PC-9 (cell line): Measurements from ENCODE around the gene TNFRSF9. TPM values are rescaled to one million over a fixed set of nuclear protein-coding genes. Genes with fewer than 3 reads are reported as not detected.

ENCODE experiments used
- BruUV-seq: library from RNA; stranded (reverse); fragments of 400-500 nt; replicated peaks from 2 replicates; lab custom pipeline; 2021; lab: Mats Ljungman, UMichigan
- CTCF ChIA-PET: fragments of 300-600 bp; sonication (Branson Sonifier 250); formaldehyde crosslinking; loops from one replicate; lab custom pipeline; 2022; ENCODE audit warnings: antibody characterized with exemption; lab: Charles Lee
- POLR2A ChIA-PET: fragments of 300-600 bp; sonication (Branson Sonifier 250); formaldehyde crosslinking; loops from one replicate; lab custom pipeline; 2022; ENCODE audit warnings: antibody characterized with exemption; ENCODE audit not compliant: unreplicated experiment; lab: Charles Lee
- DNase-seq, 2 experiments: peaks; one replicate each; pipeline versions ENCODE4 v3.0.0 to v3.0.0-alpha.2; 2015 to 2022; ENCODE audit warnings: mixed read lengths in 1 of 2
- H2AFZ ChIP-seq: fragments of 200-600 bp; sonication (generic); 2 replicates; pipeline ENCODE4 v1.8.1; 2017; ENCODE audit warnings: antibody characterized with exemption
- H3F3A ChIP-seq: fragments of 200-600 bp; sonication (generic); 2 replicates; pipeline ENCODE4 v1.8.1; 2017; ENCODE audit warnings: antibody characterized with exemption, mild to moderate bottlenecking, low read depth; ENCODE audit not compliant: insufficient read depth
- H3K27ac ChIP-seq: fragments of 200-600 bp; sonication (generic); 2 replicates; pipeline ENCODE4 v1.6.1; 2016; ENCODE audit warnings: mixed run types
- H3K27me3 ChIP-seq: fragments of 200-600 bp; sonication (generic); 2 replicates; pipeline ENCODE4 v1.6.1; 2016; ENCODE audit warnings: low read depth, mixed run types; ENCODE audit not compliant: insufficient read depth
- H3K36me3 ChIP-seq: fragments of 200-600 bp; sonication (generic); 2 replicates; pipeline ENCODE4 v1.6.1; 2016; ENCODE audit warnings: low read depth, mixed run types
- H3K4me1 ChIP-seq: fragments of 200-600 bp; sonication (generic); replicated peaks from 2 replicates; pipeline ENCODE4 v1.6.1; 2016; ENCODE audit warnings: mixed run types; ENCODE audit not compliant: insufficient read depth
- H3K4me2 ChIP-seq: fragments of 200-600 bp; sonication (generic); 2 replicates; pipeline ENCODE4 v1.6.1; 2017; ENCODE audit warnings: mixed run types
- H3K4me3 ChIP-seq: fragments of 200-600 bp; sonication (generic); 2 replicates; pipeline ENCODE4 v1.6.1; 2016; ENCODE audit warnings: mixed run types
- H3K79me2 ChIP-seq: fragments of 200-600 bp; sonication (generic); 2 replicates; pipeline ENCODE4 v1.6.1; 2017; ENCODE audit warnings: low read depth, mixed run types
- H3K9me2 ChIP-seq: fragments of 200-600 bp; sonication (generic); 2 replicates; pipeline ENCODE4 v1.8.1; 2017; ENCODE audit warnings: mild to moderate bottlenecking; ENCODE audit not compliant: insufficient read depth
- H3K9me3 ChIP-seq: fragments of 200-600 bp; sonication (generic); 2 replicates; pipeline ENCODE4 v1.8.1; 2016; ENCODE audit warnings: low read depth; ENCODE audit not compliant: insufficient read depth
- H4K20me1 ChIP-seq: fragments of 200-600 bp; sonication (generic); 2 replicates; pipeline ENCODE4 v1.8.1; 2017; ENCODE audit not compliant: insufficient read depth
- EZH2 ChIP-seq: fragments of 200-600 bp; sonication (generic); IDR thresholded peaks from 2 replicates; pipeline ENCODE4 v1.8.0; 2017; ENCODE audit warnings: antibody characterized with exemption, low read depth
- intact Hi-C: fragments of 100-400 bp; cut with micrococcal nuclease; formaldehyde crosslinking; loops from one replicate; pipeline ENCODE4 v1.10.0; 2022; ENCODE audit not compliant: unreplicated experiment
- total RNA-seq: library from RNA; stranded (reverse); gene quantifications from 2 replicates; pipeline ENCODE4 v1.2.3, GENCODE V29; 2021
- TF ChIP-seq, protein P1 (sequence below): fragments of 200-600 bp; sonication (generic); conservative IDR thresholded peaks from 2 replicates; pipeline ENCODE4 v1.6.1; 2017; ENCODE audit warnings: mixed run types, antibody characterized with exemption, mild to moderate bottlenecking, moderate library complexity

Gene TNFRSF9
- total RNA-seq, 1 experiment from 2014 or later: 0.70 TPM

- TF ChIP-seq, protein P1, sequence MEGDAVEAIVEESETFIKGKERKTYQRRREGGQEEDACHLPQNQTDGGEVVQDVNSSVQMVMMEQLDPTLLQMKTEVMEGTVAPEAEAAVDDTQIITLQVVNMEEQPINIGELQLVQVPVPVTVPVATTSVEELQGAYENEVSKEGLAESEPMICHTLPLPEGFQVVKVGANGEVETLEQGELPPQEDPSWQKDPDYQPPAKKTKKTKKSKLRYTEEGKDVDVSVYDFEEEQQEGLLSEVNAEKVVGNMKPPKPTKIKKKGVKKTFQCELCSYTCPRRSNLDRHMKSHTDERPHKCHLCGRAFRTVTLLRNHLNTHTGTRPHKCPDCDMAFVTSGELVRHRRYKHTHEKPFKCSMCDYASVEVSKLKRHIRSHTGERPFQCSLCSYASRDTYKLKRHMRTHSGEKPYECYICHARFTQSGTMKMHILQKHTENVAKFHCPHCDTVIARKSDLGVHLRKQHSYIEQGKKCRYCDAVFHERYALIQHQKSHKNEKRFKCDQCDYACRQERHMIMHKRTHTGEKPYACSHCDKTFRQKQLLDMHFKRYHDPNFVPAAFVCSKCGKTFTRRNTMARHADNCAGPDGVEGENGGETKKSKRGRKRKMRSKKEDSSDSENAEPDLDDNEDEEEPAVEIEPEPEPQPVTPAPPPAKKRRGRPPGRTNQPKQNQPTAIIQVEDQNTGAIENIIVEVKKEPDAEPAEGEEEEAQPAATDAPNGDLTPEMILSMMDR: no peak
- no peak for TF ChIP-seq EZH2
- H3K36me3 ChIP-seq: no peaks in the 10 kb centered on the region; the same call in 1 of the 2 replicates
- no peaks in the 10 kb centered on the region for H4K20me1 ChIP-seq
- no peak overlapping the region for H3K27ac ChIP-seq
- H3K9me2 ChIP-seq: no peaks in the 10 kb centered on the region
- H3K79me2 ChIP-seq: peaks cover 16% of the 10 kb centered on the region
- peaks cover 23% of the 10 kb centered on the region for H3K4me1 ChIP-seq
- no peaks in the 10 kb centered on the region for H3K27me3 ChIP-seq
- H2AFZ ChIP-seq: no peak overlapping the region
- POLR2A ChIA-PET: no interaction called here
- DNase-seq: no peak
- H3K9me3 ChIP-seq: no peaks in the 10 kb centered on the region
- H3K4me2 ChIP-seq: no peak overlapping the region
- H3K4me3 ChIP-seq: no peak overlapping the region
- CTCF ChIA-PET: no interaction called here
- intact Hi-C loops: no loop called here
- no TSS peak for BruUV-seq
- H3F3A ChIP-seq: peaks cover 23% of the 10 kb centered on the region
Measured at GRCh38 chr1:7984811-7985210, 44.2 kb upstream of the TNFRSF9 start.

DNA sequence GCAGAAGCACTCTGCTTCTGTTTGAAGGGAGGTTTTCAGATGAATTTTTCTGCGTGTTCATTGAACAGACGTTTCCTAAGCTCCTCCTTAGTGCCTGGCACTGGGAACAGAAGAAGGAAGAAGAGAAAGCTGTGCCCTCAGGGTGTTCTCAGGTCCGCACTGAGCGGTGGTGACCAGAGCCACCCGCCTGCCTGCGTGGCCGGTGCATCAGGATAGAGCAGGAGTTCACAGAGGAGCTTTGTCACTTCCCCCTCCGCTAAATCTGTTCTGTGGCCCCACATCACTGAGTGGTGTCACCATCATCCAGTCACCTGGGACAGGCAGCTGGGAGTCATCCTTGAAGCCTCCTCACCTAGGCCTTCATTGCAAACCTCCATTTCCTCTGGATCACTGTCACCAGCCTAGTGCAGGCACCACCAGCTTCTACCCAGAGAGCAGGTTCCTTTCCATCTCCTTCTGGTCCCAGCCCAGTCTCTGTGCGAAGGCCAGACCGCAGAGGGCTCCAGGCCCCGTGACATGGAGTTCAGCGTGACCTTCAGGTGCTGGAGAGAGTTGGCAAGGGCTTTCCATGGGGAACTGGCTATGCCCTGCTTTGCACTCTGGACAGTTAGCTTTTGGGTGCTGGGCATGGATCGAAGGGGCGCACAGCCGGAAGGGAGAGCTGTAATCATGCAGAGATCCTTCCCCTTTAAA is 42.6 kb upstream of the TNFRSF9 start:
- ChIA-PET CTCF (interaction anchor here (0.6 to 1.2 kb wide), 2 partner anchors 10 to 32 kb away, joined by 3 to 4 read pairs; no protein-coding TSS in a partner anchor), POLR2A (interaction anchor here (0.6 kb wide), 1 partner anchor 144 kb away, joined by 7 read pairs; no protein-coding TSS in a partner anchor)
- H3K79me2 ChIP-seq: peaks cover 16% of the 10 kb centered on the region
- H3K4me3 ChIP-seq: no peak overlapping the region
- H3K36me3 ChIP-seq: no peaks in the 10 kb centered on the region; the same call in 1 of the 2 replicates
- no peak for DNase-seq
- peaks cover 10% of the 10 kb centered on the region for H3F3A ChIP-seq
- TF ChIP-seq, protein P1: no peak
- TF ChIP-seq EZH2: no peak
- H3K9me3 ChIP-seq: no peaks in the 10 kb centered on the region
- H3K4me2 ChIP-seq: no peak overlapping the region
- intact Hi-C loops: loop anchor here (2.0 kb wide), 2 partner anchors 32 to 44 kb away; partner anchors contain the start of gene ERRFI1
- no peaks in the 10 kb centered on the region for H3K9me2 ChIP-seq
- peaks cover 10% of the 10 kb centered on the region for H3K4me1 ChIP-seq
- no peaks in the 10 kb centered on the region for H3K27me3 ChIP-seq
- H4K20me1 ChIP-seq: no peaks in the 10 kb centered on the region
- BruUV-seq: no TSS peak
- peak overlapping the region; percentile 46; the same call in 1 of the 2 replicates for H3K27ac ChIP-seq
- no peak overlapping the region for H2AFZ ChIP-seq

- Histone ChIP-seq H3F3A (peaks cover 4% of the 10 kb centered on the region), H3K27ac (no peak overlapping the region), H3K9me3 (no peaks in the 10 kb centered on the region), H4K20me1 (no peaks in the 10 kb centered on the region), H3K27me3 (no peaks in the 10 kb centered on the region), H3K4me1 (peaks cover 6% of the 10 kb centered on the region; the same call in 1 of the 2 replicates), H2AFZ (no peak overlapping the region), H3K4me2 (no peak overlapping the region), H3K9me2 (no peaks in the 10 kb centered on the region), H3K4me3 (no peak overlapping the region), H3K79me2 (peaks cover 21% of the 10 kb centered on the region), H3K36me3 (no peaks in the 10 kb centered on the region; the same call in 1 of the 2 replicates)
- POLR2A ChIA-PET: interaction anchor here (0.5 kb wide), 1 partner anchor 318 kb away, joined by 9 read pairs; no protein-coding TSS in a partner anchor
- CTCF ChIA-PET: interaction anchor here (0.7 kb wide), 1 partner anchor 256 kb away, joined by 6 read pairs; no protein-coding TSS in a partner anchor
- intact Hi-C loops: no loop called here
- TF ChIP-seq, protein P1: no peak
- no peak for TF ChIP-seq EZH2
- BruUV-seq: no TSS peak
- no peak for DNase-seq
Measured at GRCh38 chr1:7980984-7981383, 40.3 kb upstream of the TNFRSF9 start.
